Stimulated activated effector memory CD8-positive, alpha-beta T cell treated with anti-CD3 and anti-CD28 coated beads, Interleukin-12 subunit alpha, Interleukin-12 subunit beta, amount 100 ng/mL, for 72 hours (primary cell): Measurements from ENCODE around the gene DNAJB11.

Experiments
- ATAC-seq: fragments of 150-1000 bp; cut with Tn5 transposase; 2 replicates; pipeline ENCODE4 v1.10.0; 2021
- DNase-seq, 2 donors: peaks; one replicate each; pipeline ENCODE4 v3.0.0; 2021 to 2022; ENCODE audit warnings: low spot score in 2 of 2
- H3K27ac Mint-ChIP-seq: one replicate; pipeline ENCODE4 v1.8.0; 2022; ENCODE audit warnings: mild to moderate bottlenecking, mixed read lengths
- H3K36me3 Mint-ChIP-seq: one replicate; pipeline ENCODE4 v1.8.0; 2022; ENCODE audit warnings: mild to moderate bottlenecking, mixed read lengths
- H3K4me1 Mint-ChIP-seq: one replicate; pipeline ENCODE4 v1.8.0; 2022; ENCODE audit warnings: mixed read lengths
- H3K4me3 Mint-ChIP-seq: one replicate; pipeline ENCODE4 v1.8.0; 2022; ENCODE audit warnings: mild to moderate bottlenecking, mixed read lengths
- H3K9me3 Mint-ChIP-seq: one replicate; pipeline ENCODE4 v1.8.0; 2022; ENCODE audit warnings: mixed read lengths

Gene DNAJB11

DNA sequence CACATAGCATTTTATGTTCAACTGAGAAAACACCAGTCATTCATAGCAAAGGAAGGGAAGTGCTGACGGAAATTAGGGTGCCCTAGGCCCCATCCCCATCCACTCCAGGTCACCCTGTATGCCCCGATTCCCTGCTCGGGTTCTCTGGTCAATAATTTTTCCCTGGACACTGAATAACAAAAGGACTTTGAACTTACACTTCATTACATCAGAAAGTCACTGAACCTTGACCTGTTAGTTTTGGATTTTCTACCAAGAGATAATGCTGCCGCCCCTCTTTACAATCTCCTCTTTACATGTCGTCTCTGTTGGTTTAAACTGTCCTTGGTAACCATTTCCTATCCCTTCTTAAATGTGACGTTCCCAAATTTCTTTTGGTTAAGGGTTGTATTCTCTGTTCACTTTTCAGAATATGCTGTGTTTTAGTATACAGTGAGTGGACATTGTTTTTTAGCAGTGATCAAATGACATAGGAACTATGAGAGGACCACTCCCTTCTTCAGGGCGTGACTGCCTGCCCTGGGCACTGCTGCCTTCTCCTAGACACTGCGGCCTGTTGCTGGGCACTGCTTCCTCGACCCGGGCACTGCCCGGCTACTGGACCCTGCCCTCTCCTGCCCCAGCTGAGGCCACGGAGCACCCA, 28.7 kb downstream of the DNAJB11 start:
- no peak overlapping the region for H3K4me3 Mint-ChIP-seq
- no peaks in the 10 kb centered on the region for H3K36me3 Mint-ChIP-seq

GRCh38 chr3:186599785-186600166, 29.3 kb downstream of the DNAJB11 start:
- DNase-seq: no peak
- ATAC-seq: no peak
- H3K4me1 Mint-ChIP-seq: no peaks in the 10 kb centered on the region
- H3K9me3 Mint-ChIP-seq: no peaks in the 10 kb centered on the region
- H3K27ac Mint-ChIP-seq: no peak overlapping the region
- H3K4me3 Mint-ChIP-seq: no peak overlapping the region
- H3K36me3 Mint-ChIP-seq: no peaks in the 10 kb centered on the region

More for the DNA sequence above, 28.7 kb downstream of the DNAJB11 start:
- no peak for DNase-seq
- Mint-ChIP-seq H3K9me3 (no peaks in the 10 kb centered on the region), H3K4me1 (no peaks in the 10 kb centered on the region), H3K27ac (no peak overlapping the region)
- ATAC-seq: no peak

GRCh38 chr3:186600896-186601295, 30.4 kb downstream of the DNAJB11 start:
- no peaks in the 10 kb centered on the region for H3K36me3 Mint-ChIP-seq
- no peak overlapping the region for H3K27ac Mint-ChIP-seq
- no peaks in the 10 kb centered on the region for H3K4me1 Mint-ChIP-seq
- H3K4me3 Mint-ChIP-seq: no peak overlapping the region
- H3K9me3 Mint-ChIP-seq: no peaks in the 10 kb centered on the region
- DNase-seq: no peak
- ATAC-seq: no peak

DNA sequence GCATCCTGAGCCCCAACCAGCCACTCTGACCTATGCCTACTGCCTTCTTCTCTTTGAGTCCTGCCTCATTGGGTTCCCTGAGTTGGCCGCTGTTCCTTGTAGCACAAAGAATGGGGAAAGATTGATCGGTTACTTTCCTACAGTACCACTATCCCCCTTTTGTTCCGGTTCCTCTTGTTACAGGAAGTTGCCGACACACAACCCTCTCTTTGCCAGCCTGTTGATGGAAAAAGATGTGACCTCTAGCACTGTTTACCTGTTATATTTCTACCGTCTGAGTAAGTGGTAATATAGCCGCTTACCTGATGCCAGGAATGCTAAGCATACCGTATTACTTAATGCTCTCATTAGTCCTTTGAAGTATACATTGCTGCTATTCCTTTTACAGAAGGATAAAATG, 32.6 kb downstream of the DNAJB11 start:
- Mint-ChIP-seq H3K4me1 (no peaks in the 10 kb centered on the region), H3K9me3 (no peaks in the 10 kb centered on the region), H3K27ac (no peak overlapping the region), H3K4me3 (no peak overlapping the region), H3K36me3 (no peaks in the 10 kb centered on the region)
- ATAC-seq (no peak), DNase-seq (no peak)

- ATAC-seq: no peak
- Mint-ChIP-seq H3K27ac (no peak overlapping the region), H3K9me3 (no peaks in the 10 kb centered on the region), H3K4me3 (no peak overlapping the region), H3K36me3 (no peaks in the 10 kb centered on the region), H3K4me1 (no peaks in the 10 kb centered on the region)
- DNase-seq: no peak
Observed at GRCh38 chr3:186605078-186605477, 34.6 kb downstream of the DNAJB11 start.

- Mint-ChIP-seq H3K27ac (no peak overlapping the region), H3K9me3 (no peaks in the 10 kb centered on the region), H3K4me1 (no peaks in the 10 kb centered on the region), H3K36me3 (no peaks in the 10 kb centered on the region), H3K4me3 (no peak overlapping the region)
- no peak for DNase-seq
- ATAC-seq: no peak
Observed at GRCh38 chr3:186605561-186606545, 35.3 kb downstream of the DNAJB11 start.

DNA sequence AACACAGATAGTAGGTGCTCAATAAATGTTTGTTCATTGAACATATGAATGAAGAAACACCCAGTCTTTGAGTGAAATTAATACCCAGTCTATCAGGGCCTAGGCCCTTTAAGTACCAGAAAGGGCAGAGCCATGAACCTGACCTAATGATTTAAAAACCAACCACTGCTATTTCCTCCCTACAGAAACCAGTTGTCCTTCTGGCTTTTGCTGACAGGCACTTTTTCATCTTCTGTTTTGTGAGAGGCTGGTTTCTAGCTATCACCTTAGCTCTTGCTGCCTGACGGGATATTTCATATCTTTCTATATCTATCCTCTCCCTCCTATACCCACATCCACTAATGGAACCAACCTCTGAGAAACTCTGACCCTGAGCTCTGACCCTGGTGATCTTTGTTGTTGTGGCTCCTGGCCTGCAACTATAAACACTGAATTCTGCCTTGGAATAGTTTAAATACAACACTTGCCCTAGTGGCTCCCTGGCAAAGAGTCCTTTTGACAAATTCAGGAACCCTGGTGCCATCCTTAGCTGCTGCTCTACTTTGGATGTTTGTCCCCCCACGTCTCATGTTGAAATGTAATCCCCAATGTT, 38.2 kb downstream of the DNAJB11 start:
- ATAC-seq (no peak), DNase-seq (no peak)
- H3K9me3 Mint-ChIP-seq: no peaks in the 10 kb centered on the region
- H3K36me3 Mint-ChIP-seq: no peaks in the 10 kb centered on the region
- H3K4me3 Mint-ChIP-seq: no peak overlapping the region
- no peaks in the 10 kb centered on the region for H3K4me1 Mint-ChIP-seq
- no peak overlapping the region for H3K27ac Mint-ChIP-seq

GRCh38 chr3:186609247-186609868, 38.8 kb downstream of the DNAJB11 start:
- Mint-ChIP-seq H3K27ac (no peak overlapping the region), H3K4me3 (no peak overlapping the region), H3K9me3 (no peaks in the 10 kb centered on the region), H3K4me1 (peaks cover 3% of the 10 kb centered on the region), H3K36me3 (no peaks in the 10 kb centered on the region)
- DNase-seq: no peak
- ATAC-seq: no peak

DNA sequence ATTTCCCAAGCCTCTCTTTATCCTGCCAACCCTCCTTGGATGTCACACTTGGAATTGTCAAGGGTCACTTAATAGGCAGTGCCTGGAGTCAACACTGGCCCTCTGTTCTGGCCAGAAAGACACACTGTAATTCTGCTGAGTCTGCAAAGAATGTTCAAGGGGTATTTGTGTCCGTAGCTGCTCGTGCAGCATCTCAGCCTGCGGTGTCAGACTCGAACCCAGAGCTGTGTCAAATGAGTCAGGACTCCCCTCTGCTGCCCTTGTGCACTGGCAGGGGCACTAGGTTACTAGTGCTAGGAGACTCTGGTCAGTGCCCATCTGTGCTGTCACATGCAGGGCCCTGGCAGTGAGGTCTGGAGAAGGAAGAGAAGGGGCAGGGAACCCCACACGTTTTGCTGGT, 41.5 kb downstream of the DNAJB11 start:
- H3K27ac Mint-ChIP-seq: peak overlapping the region; percentile 3
- H3K36me3 Mint-ChIP-seq: no peaks in the 10 kb centered on the region
- no peak overlapping the region for H3K4me3 Mint-ChIP-seq
- peaks cover 16% of the 10 kb centered on the region for H3K4me1 Mint-ChIP-seq
- no peaks in the 10 kb centered on the region for H3K9me3 Mint-ChIP-seq
- ATAC-seq: no peak
- no peak for DNase-seq

DNA sequence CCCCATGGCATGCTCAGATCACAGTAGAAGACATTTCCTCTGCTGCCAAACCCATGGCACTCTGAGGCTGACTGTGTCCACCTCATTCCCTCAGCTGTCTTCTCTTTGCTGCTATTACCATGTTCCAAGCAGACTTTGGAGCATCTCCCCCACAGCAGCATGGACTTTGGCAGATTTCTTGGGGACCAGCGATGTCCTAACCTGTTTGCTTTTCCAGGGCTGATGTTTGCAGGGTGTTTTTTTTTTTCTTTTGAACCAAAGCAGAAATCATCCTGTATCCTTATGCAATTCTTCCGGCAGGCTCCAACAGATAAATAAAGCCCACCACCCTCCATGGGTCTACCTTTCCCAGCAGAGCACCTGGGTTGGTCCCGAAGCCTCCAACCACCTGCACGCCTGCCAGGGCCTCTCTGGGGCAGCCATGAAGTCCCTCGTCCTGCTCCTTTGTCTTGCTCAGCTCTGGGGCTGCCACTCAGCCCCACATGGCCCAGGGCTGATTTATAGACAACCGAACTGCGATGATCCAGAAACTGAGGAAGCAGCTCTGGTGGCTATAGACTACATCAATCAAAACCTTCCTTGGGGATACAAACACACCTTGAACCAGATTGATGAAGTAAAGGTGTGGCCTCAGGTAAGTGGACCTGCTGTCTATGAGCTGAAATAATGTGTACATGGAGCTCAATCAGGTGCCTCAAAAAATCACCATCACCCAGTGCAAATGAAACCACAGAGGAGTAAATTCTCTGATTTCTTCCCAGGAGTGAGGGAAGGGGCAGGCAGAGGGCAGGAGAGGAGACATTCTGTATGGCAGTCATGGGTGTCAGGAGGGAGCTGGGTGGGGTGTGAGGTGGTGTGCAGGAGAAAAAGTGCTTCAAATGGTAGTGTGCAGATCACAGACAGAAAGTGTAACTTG, 42.5 kb downstream of the DNAJB11 start, which contains the start of gene AHSG:
Gene AHSG, plus strand, starts transcription at position 340 of the 916 bp plus-strand sequence. Its CDS starts 82 bp downstream, at position 422.
- H3K4me1 Mint-ChIP-seq: peaks cover 25% of the 10 kb centered on the region
- no peak within 1 kb of the TSS for H3K4me3 Mint-ChIP-seq
- no peaks in the 10 kb centered on the region for H3K9me3 Mint-ChIP-seq
- H3K36me3 Mint-ChIP-seq: no peaks in the 10 kb centered on the region
- peak within 1 kb of the TSS; percentile 3 for H3K27ac Mint-ChIP-seq
- no peak for ATAC-seq
- no peak for DNase-seq

- Mint-ChIP-seq H3K27ac (no peak overlapping the region), H3K36me3 (no peaks in the 10 kb centered on the region), H3K4me3 (peak overlapping the region; percentile 22), H3K9me3 (no peaks in the 10 kb centered on the region), H3K4me1 (peaks cover 30% of the 10 kb centered on the region)
- DNase-seq: no peak
- ATAC-seq: no peak
Observed at GRCh38 chr3:186613637-186614265, 43.2 kb downstream of the DNAJB11 start.

DNA sequence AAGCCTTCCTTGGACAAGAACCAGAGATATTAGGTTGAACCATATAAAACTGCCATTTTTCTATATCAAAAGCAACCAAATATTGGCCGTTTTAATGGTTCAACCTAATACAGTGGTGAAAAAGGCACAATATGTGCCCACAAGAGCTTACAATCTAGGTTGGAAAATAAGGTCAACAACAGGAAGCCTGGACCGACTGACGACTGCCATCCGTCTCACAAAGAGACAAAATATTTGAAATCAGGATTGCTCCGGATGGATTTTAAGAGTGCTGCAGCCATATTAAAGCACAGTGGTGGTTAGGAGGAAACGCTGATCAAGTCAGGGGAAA, 43.7 kb downstream of the DNAJB11 start:
- Mint-ChIP-seq H3K4me3 (peak overlapping the region; percentile 22), H3K9me3 (no peaks in the 10 kb centered on the region), H3K4me1 (peaks cover 30% of the 10 kb centered on the region), H3K36me3 (no peaks in the 10 kb centered on the region), H3K27ac (no peak overlapping the region)
- no peak for DNase-seq
- ATAC-seq: no peak

DNA sequence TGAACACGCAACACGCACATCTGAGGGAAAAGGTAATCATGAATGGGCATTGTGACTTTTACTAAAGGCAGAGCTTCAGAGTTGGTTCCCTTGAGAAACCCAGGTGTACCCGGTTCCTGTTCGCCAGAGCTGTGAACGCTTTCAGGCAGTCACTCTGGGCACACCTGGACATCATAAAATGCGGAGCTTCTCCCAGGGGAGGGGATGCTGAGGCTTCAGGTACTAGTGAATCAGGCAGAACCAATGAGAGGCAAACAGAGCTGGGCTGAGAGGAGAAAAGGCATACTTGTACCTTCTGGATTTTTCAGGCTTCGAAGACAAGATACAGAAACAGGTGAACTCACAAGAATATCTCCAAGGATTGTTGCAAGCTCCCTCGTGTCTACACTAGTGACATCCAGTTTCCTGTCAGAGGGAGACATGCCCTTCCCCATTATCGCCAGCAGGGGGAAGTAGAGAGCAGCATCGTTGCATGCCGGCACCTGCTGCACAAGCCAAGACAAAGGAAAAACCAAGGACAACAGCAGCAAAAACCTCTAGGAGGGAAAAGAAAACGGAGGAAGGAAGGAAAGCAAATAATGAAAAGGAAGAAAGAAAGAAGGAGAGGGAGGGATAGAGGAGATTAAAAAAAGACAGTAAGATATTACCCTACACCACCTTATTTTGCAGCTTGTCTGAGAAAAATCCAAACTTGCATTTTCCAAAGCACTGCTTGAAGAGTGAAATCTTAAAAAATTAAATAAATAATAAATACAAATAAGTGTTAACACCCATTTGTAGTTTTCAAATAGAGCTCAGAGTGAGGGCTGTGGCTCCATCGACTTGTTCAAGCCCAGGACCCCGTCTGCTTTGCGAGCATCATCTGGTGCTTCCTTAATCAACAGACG, 44.3 kb downstream of the DNAJB11 start:
- peak; percentile 68 to 85 for DNase-seq
- no peaks in the 10 kb centered on the region for H3K36me3 Mint-ChIP-seq
- H3K4me1 Mint-ChIP-seq: peaks cover 30% of the 10 kb centered on the region
- ATAC-seq: peak; percentile 40
- no peaks in the 10 kb centered on the region for H3K9me3 Mint-ChIP-seq
- peak overlapping the region; percentile 22 for H3K4me3 Mint-ChIP-seq
- no peak overlapping the region for H3K27ac Mint-ChIP-seq
